K562 (cell line): ENCODE results near the gene OPRD1. TPM values are rescaled to one million over a fixed set of nuclear protein-coding genes. Genes with fewer than 3 reads are reported as not detected.
A peak's percentile ranks its signal among the peaks of the same experiment; 100 is the strongest.

Experiments used
- ARHGAP35 ChIP-seq: fragments of 450-650 bp; IDR thresholded peaks from 2 replicates; pipeline ENCODE4 v1.6.1; 2018; ENCODE audit not compliant: partially characterized antibody
- DMBX1 ChIP-seq: fragments of 250-450 bp; sonication (Bioruptor Pico); IDR thresholded peaks from 2 replicates; pipeline ENCODE4 v1.8.0; 2022; ENCODE audit warnings: inconsistent platforms, mild to moderate bottlenecking, moderate library complexity, borderline replicate concordance
- GATA2 ChIP-seq: sonication (generic); formaldehyde crosslinking; IDR thresholded peaks from 2 replicates; pipeline ENCODE4 v1.4.0; 2020; ENCODE audit warnings: mild to moderate bottlenecking, missing genetic modification reagents
- IFI16 ChIP-seq: fragments of 250-450 bp; sonication (Bioruptor Pico); IDR thresholded peaks from 2 replicates; pipeline ENCODE4 v2.1.2; 2022; ENCODE audit warnings: mild to moderate bottlenecking, inconsistent platforms
- KAT8 ChIP-seq: fragments of 450-650 bp; IDR thresholded peaks from 2 replicates; pipeline ENCODE4 v1.6.1; 2016; ENCODE audit warnings: low read depth, mild to moderate bottlenecking
- KHSRP ChIP-seq: fragments of 450-650 bp; IDR thresholded peaks from 2 replicates; pipeline ENCODE4 v1.6.1; 2017
- MEF2A ChIP-seq: IDR thresholded peaks from 2 replicates; pipeline ENCODE4 v1.6.1; 2011; ENCODE audit warnings: low read depth, mild to moderate bottlenecking, low read length, moderate library complexity; ENCODE audit not compliant: control insufficient read depth
- MTA2 ChIP-seq: fragments of 450-650 bp; IDR thresholded peaks from 2 replicates; pipeline ENCODE4 v1.6.1; 2016; ENCODE audit warnings: low read depth
- NBN ChIP-seq: fragments of 450-650 bp; IDR thresholded peaks from 2 replicates; pipeline ENCODE4 v1.6.1; 2016; ENCODE audit warnings: low read depth, mild to moderate bottlenecking
- NFXL1 ChIP-seq: fragments of 450-650 bp; formaldehyde crosslinking; IDR thresholded peaks from 2 replicates; pipeline ENCODE4 v1.4.0; 2021; ENCODE audit warnings: mild to moderate bottlenecking
- PCBP1 ChIP-seq: fragments of 200-400 bp; formaldehyde crosslinking; IDR thresholded peaks from 2 replicates; pipeline ENCODE4 v1.6.1; 2018; ENCODE audit warnings: mild to moderate bottlenecking, low read depth, low read length; ENCODE audit not compliant: poor library complexity, severe bottlenecking
- PTRF ChIP-seq: fragments of 450-650 bp; IDR thresholded peaks from 2 replicates; pipeline ENCODE4 v1.6.1; 2016; ENCODE audit warnings: mild to moderate bottlenecking, missing genetic modification characterization, missing compliant biosample characterization
- RFX7 ChIP-seq: fragments of 250-450 bp; sonication (Bioruptor Pico); IDR thresholded peaks from 2 replicates; pipeline ENCODE4 v1.5.1; 2021; ENCODE audit warnings: mild to moderate bottlenecking
- SIN3B ChIP-seq: fragments of 450-650 bp; IDR thresholded peaks from 2 replicates; pipeline ENCODE4 v1.6.1; 2017; ENCODE audit warnings: low read depth, mild to moderate bottlenecking, moderate library complexity
- SPI1 ChIP-seq: IDR thresholded peaks from 2 replicates; pipeline ENCODE4 v1.6.1; 2011; ENCODE audit warnings: low read depth, low read length, control low read depth, borderline replicate concordance
- STAT5B ChIP-seq: fragments of 250-450 bp; sonication (Bioruptor Pico); IDR thresholded peaks from 2 replicates; pipeline ENCODE4 v1.8.0; 2021; ENCODE audit warnings: mild to moderate bottlenecking, inconsistent platforms
- ZNF41 ChIP-seq: fragments of 250-450 bp; sonication (Bioruptor Pico); conservative IDR thresholded peaks from 2 replicates; pipeline ENCODE4 v1.4.0; 2020; ENCODE audit warnings: mild to moderate bottlenecking
- ZNF507 ChIP-seq: conservative IDR thresholded peaks from 2 replicates; pipeline ENCODE4 v1.6.1; 2017; ENCODE audit warnings: missing genetic modification characterization, missing compliant biosample characterization
- ZNF511 ChIP-seq: sonication (generic); formaldehyde crosslinking; IDR thresholded peaks from 2 replicates; pipeline ENCODE4 v1.8.0; 2022; ENCODE audit warnings: mild to moderate bottlenecking, missing genetic modification reagents
- ZNF695 ChIP-seq: fragments of 450-650 bp; formaldehyde crosslinking; IDR thresholded peaks from 2 replicates; pipeline ENCODE4 v1.4.0; 2020; ENCODE audit warnings: mild to moderate bottlenecking, moderate library complexity
- polyA plus RNA-seq, 8 experiments: library from polyadenylated mRNA; depleted of rRNA in 4 of 8; stranded (reverse) in 5 of 8; unstranded in 3 of 8; fragments of >200 nt; fragmentation: Nextera tagmentation in 2 of 8; fragmentation: Illumina TruSeq in 1 of 8; extraction: Ambion mirVana in 2 of 8; extraction: Trizol in 1 of 8; gene quantifications; 2 replicates each; pipeline versions ENCODE4 v1.2.1 to v1.2.3, GENCODE V29; 2011 to 2014; ENCODE audit warnings: inconsistent platforms in 1 of 8, missing spikeins in 1 of 8
- total RNA-seq, 7 experiments: library from RNA; depleted of rRNA in 6 of 7; stranded (reverse); fragments of >200 nt in 6 of 7; fragmentation: Illumina TruSeq in 2 of 7; extraction: Trizol in 2 of 7; gene quantifications; 2 replicates each; pipeline versions ENCODE4 v1.2.1 to v1.2.3, GENCODE V29; 2011 to 2021; ENCODE audit warnings: low replicate concordance in 1 of 7
- TF ChIP-seq, protein P1 (sequence below): fragments of 450-650 bp; IDR thresholded peaks from 2 replicates; pipeline ENCODE4 v1.6.1; 2017; ENCODE audit warnings: antibody characterized with exemption
- TF ChIP-seq, protein P2 (sequence below): fragments of 450-650 bp; IDR thresholded peaks from 2 replicates; pipeline ENCODE4 v1.6.1; 2018; ENCODE audit not compliant: partially characterized antibody
- TF ChIP-seq, protein P3 (sequence below): fragments of 450-650 bp; formaldehyde crosslinking; IDR thresholded peaks from 2 replicates; pipeline ENCODE4 v1.4.0; 2022; ENCODE audit warnings: missing genetic modification characterization

OPRD1 gene
- total and polyA plus RNA-seq, 9 of the 15 experiments (the other 6 are each of a cell fraction or from before 2014, with no cell fraction given), result under 0.01 to 0.03 (median under 0.01) TPM; not detected in 6

DNA sequence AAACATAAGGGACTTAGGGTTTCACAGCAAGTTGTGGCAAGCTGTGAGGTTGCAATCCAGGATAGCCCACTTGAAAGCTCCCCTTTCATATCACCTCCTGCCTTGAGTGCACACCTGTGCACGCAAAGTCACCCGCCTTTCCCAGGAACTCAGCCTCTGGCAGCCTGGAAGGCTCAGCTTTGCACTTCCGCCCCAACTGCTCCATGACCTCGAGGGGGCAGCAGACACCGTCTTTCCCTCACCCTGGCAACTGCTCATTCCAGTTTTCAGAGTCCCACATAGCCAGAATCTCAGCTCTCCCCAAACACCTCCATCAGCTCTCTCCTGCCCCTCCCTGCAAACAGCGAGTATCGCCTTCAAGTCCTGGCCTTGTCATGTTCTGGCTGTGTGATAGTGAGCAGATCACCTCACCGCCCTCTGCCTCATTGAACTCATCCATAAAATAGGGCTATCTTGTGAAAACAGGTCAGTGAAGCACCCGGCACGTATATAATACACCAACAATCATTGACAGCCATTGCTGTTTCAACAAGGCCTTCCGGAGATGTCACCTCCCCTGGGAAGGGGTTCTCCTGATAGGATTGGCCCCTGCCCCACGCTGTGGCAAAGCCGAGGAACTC, 70.1 kb downstream of the OPRD1 start (continued):
- TF ChIP-seq, protein P1, sequence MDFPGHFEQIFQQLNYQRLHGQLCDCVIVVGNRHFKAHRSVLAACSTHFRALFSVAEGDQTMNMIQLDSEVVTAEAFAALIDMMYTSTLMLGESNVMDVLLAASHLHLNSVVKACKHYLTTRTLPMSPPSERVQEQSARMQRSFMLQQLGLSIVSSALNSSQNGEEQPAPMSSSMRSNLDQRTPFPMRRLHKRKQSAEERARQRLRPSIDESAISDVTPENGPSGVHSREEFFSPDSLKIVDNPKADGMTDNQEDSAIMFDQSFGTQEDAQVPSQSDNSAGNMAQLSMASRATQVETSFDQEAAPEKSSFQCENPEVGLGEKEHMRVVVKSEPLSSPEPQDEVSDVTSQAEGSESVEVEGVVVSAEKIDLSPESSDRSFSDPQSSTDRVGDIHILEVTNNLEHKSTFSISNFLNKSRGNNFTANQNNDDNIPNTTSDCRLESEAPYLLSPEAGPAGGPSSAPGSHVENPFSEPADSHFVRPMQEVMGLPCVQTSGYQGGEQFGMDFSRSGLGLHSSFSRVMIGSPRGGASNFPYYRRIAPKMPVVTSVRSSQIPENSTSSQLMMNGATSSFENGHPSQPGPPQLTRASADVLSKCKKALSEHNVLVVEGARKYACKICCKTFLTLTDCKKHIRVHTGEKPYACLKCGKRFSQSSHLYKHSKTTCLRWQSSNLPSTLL, result no peak
- TF ChIP-seq ZNF695 (CRISPR knock-in tag), result no peak
- TF ChIP-seq, protein P2, sequence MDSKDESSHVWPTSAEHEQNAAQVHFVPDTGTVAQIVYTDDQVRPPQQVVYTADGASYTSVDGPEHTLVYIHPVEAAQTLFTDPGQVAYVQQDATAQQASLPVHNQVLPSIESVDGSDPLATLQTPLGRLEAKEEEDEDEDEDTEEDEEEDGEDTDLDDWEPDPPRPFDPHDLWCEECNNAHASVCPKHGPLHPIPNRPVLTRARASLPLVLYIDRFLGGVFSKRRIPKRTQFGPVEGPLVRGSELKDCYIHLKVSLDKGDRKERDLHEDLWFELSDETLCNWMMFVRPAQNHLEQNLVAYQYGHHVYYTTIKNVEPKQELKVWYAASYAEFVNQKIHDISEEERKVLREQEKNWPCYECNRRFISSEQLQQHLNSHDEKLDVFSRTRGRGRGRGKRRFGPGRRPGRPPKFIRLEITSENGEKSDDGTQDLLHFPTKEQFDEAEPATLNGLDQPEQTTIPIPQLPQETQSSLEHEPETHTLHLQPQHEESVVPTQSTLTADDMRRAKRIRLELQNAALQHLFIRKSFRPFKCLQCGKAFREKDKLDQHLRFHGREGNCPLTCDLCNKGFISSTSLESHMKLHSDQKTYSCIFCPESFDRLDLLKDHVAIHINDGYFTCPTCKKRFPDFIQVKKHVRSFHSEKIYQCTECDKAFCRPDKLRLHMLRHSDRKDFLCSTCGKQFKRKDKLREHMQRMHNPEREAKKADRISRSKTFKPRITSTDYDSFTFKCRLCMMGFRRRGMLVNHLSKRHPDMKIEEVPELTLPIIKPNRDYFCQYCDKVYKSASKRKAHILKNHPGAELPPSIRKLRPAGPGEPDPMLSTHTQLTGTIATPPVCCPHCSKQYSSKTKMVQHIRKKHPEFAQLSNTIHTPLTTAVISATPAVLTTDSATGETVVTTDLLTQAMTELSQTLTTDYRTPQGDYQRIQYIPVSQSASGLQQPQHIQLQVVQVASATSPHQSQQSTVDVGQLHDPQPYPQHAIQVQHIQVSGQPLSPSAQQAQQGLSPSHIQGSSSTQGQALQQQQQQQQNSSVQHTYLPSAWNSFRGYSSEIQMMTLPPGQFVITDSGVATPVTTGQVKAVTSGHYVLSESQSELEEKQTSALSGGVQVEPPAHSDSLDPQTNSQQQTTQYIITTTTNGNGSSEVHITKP, result no peak
- no peak for TF ChIP-seq PTRF
- no peak for TF ChIP-seq RFX7 (CRISPR knock-in tag)
- peak; percentile 16; the same call in 1 of the 2 replicates for TF ChIP-seq SIN3B
- no peak for TF ChIP-seq STAT5B (CRISPR knock-in tag)
- no peak for TF ChIP-seq ARHGAP35
- TF ChIP-seq ZNF41 (CRISPR knock-in tag), result no peak
- TF ChIP-seq KHSRP, result no peak
- TF ChIP-seq ZNF511 (CRISPR knock-in tag), result peak; percentile 42; the same call in 1 of the 2 replicates
- peak; percentile 83 for TF ChIP-seq DMBX1
- TF ChIP-seq KAT8, result no peak
- TF ChIP-seq NFXL1, result no peak
- peak; percentile 67 for TF ChIP-seq GATA2 (CRISPR knock-in tag)
- TF ChIP-seq, protein P3, sequence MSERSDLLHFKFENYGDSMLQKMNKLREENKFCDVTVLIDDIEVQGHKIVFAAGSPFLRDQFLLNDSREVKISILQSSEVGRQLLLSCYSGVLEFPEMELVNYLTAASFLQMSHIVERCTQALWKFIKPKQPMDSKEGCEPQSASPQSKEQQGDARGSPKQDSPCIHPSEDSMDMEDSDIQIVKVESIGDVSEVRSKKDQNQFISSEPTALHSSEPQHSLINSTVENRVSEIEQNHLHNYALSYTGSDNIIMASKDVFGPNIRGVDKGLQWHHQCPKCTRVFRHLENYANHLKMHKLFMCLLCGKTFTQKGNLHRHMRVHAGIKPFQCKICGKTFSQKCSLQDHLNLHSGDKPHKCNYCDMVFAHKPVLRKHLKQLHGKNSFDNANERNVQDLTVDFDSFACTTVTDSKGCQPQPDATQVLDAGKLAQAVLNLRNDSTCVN (CRISPR knock-in tag), result no peak
- no peak for TF ChIP-seq ZNF507
- 0 out of 2 replicates have a peak, but pooled peaks have one; percentile 43 for TF ChIP-seq MEF2A
- peak; percentile 97 for TF ChIP-seq NBN
- peak; percentile 96 for TF ChIP-seq SPI1
- TF ChIP-seq PCBP1, result no peak
- TF ChIP-seq IFI16, result no peak; the same call in 1 of the 2 replicates
- TF ChIP-seq MTA2, result peak; percentile 52; the same call in 1 of the 2 replicates
